GM18861 (cell line): ENCODE data around the gene PCDH17.

Experiments
- ATAC-seq: cut with Tn5 transposase; IDR thresholded peaks from one replicate; pipeline ENCODE4 v1.9.1; 2021; ENCODE audit not compliant: unreplicated experiment

The PCDH17 gene, protein sequence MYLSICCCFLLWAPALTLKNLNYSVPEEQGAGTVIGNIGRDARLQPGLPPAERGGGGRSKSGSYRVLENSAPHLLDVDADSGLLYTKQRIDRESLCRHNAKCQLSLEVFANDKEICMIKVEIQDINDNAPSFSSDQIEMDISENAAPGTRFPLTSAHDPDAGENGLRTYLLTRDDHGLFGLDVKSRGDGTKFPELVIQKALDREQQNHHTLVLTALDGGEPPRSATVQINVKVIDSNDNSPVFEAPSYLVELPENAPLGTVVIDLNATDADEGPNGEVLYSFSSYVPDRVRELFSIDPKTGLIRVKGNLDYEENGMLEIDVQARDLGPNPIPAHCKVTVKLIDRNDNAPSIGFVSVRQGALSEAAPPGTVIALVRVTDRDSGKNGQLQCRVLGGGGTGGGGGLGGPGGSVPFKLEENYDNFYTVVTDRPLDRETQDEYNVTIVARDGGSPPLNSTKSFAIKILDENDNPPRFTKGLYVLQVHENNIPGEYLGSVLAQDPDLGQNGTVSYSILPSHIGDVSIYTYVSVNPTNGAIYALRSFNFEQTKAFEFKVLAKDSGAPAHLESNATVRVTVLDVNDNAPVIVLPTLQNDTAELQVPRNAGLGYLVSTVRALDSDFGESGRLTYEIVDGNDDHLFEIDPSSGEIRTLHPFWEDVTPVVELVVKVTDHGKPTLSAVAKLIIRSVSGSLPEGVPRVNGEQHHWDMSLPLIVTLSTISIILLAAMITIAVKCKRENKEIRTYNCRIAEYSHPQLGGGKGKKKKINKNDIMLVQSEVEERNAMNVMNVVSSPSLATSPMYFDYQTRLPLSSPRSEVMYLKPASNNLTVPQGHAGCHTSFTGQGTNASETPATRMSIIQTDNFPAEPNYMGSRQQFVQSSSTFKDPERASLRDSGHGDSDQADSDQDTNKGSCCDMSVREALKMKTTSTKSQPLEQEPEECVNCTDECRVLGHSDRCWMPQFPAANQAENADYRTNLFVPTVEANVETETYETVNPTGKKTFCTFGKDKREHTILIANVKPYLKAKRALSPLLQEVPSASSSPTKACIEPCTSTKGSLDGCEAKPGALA (N-terminal part only)

DNA sequence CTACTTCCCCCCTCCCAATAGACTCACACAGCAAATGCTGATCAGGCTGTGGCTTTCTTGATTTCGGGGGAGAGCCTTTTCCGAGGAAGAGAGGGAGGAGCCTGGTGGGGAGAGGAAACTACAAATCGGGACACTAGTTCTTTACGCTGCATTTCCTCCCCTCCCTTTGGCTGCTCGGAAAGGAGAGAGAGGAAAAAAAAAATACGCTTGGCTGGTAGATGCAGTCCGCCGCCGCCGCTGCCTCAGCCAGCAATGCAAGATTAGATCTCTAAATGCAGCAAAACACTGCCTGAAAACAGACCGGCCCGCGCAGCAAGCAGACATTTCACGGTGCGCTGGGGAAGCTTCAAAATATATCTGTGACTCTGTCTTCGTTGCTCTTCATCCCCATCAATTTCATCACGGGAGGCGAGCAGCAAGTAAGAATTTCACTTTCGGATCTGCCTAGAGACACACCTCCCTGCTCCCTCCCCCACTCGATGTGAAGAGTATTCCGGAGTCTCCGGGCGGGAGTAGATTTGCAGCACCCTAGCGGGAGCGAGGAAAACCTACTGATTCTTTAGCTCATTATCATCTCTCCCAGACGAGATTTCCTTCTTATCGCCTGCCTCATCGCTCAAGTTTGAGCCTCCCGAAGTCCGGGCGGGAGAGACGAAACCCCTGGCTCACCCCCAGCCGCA is at the start of gene PCDH17:
Gene PCDH17, plus strand, starts transcription at position 149 of the 680 bp plus-strand sequence. CDS start 803 bp downstream, outside the sequence.
- ATAC-seq, result no peak

DNA sequence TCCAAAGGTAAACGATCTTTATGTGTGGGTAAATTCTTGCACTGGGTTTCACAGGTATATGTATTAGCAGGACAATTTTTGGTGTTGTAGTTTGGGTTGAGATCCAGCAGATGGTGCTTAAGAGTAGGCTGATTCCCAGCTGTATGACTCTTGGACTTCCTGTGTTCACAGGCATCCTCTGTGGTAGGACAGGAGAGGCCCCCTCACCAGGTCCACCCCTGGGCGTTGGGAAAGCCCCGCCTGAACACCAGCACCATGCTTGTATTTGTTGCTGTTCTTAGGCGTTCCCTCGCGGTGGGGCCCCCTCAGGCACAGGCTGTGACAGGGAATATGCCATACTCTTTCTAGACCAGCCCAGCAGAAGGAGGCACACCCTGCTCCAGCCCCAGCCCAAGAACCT is 49.5 kb upstream of the PCDH17 start:
- ATAC-seq, result no peak

DNA sequence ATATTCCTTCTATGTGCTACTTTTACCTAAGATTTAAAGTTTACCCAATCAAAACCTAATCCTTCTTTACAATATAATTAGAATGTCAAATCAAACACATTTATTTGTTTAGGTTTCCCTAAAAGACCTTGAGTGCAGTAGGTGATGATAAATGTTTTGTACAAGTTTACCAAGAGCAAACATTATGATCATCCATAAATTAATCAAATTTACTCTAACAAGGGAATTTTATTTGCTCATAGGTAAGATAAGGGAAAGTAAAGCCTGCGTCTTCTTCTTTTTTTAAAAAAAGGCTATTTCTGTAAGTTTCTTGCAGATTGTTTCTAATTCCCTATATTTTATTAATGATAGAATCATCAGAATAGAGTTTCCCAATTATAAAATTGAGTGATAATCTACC is 48.0 kb upstream of the PCDH17 start:
- no peak for ATAC-seq

DNA sequence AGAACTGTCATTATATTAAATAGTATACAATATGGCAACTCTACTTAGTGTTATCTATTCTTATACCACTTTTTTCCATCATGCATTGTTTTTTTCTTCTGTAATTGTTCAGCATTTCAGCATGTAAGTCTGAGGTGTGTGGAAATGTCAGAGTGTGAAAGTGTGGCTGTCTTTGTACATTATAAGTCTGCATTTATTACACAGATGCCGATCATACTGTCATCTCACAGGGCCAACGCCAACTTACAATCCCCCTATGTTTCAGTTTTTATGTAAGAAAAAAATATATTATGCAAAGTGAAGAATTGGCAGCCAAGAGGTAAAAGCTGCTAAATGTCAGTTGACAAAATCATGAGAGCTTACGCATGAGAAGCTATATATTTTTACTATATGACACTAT is 42.9 kb upstream of the PCDH17 start:
- ATAC-seq, result no peak

DNA sequence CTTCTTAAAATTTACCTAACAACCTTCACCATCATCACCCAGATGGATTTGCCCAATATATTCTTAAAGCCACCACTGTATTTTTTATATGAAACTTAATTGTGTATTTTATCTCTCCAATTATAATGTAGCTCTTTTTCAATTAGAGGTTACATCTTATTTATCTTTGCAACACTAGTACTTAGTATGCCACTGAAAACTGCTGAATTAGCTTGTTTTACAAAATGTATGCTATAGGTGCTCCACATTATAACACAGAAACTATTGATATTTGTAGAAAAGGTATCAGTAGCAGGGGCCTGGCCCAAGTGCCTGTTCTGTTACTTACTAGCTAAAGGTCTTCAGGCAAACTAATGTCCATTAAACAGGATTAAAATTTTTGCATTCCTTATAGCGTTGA is 35.8 kb upstream of the PCDH17 start:
- no peak for ATAC-seq

DNA sequence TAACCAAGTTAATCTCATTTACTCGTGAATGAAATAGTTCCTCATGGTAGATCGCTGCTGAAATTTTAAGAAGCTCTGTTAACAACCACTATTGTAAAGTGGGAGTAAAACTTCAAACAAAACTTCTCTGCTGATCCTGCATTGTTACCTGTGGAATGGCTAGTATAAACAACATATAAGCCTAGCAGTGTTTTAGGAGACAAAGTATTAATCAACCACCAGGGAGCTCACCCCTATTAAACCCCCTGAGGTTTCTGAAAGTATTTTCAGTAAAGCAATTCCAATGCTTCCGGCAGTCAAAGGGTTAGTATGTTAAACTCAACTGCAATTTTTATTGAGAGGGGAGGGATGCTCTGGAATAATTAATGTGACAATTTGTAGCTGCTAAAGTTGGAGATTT is 30.0 kb upstream of the PCDH17 start:
- no peak for ATAC-seq

DNA sequence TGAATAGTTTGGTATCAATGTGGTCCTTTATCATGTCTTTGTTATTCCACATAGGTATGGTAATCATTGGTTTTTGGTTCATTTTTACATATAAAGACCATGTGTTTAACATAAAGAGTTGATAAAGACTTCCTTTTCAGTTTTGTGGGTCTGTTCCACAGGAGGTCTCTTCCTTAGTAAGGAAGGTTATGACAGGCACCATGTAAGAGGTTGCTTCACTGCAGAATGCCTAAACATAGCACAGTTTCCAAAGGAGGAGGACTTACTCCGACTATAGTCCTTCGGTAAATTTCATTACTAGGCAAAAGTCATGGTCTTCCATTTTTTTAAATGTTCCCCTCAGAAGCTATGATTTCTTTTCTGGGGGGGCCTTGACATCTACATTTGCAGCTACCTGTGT is 27.1 kb upstream of the PCDH17 start:
- no peak for ATAC-seq

DNA sequence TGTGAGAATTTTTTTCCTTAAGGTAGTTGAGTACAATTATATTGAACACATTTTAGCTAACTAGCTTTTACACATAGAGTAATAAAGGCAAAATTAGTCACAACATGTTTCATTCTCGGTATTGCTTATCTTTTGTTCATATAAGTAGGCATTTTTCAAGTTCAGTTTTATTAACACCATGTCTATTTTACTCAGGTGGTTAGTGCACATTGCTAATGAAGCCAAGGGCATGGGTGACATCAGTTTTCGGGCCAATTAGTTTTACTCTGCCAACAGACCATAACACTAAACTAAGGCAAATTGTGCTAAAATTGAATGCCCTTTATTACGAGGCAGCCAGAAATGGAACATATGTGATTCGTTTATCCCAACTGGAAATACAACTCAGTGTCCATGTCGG is 19.6 kb upstream of the PCDH17 start:
- ATAC-seq, result no peak

DNA sequence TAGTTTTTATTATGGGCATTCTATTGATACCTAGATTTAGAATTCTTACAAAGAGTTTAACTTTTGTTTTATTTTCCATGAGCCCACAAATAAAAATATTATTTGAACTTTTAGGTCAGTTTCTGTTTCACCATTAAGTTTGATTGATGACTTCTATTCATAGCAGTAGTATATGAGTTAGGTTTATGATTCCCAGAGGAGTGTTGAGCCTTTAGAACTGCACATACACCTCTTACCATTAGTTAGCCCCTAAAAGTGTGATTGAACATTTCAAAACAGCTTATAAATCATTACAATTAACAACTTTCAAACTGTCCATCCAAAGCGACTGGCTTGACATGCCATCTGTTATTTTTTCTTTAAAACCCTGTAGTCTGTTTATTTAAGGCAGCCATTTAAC is 19.0 kb upstream of the PCDH17 start:
- no peak for ATAC-seq

DNA sequence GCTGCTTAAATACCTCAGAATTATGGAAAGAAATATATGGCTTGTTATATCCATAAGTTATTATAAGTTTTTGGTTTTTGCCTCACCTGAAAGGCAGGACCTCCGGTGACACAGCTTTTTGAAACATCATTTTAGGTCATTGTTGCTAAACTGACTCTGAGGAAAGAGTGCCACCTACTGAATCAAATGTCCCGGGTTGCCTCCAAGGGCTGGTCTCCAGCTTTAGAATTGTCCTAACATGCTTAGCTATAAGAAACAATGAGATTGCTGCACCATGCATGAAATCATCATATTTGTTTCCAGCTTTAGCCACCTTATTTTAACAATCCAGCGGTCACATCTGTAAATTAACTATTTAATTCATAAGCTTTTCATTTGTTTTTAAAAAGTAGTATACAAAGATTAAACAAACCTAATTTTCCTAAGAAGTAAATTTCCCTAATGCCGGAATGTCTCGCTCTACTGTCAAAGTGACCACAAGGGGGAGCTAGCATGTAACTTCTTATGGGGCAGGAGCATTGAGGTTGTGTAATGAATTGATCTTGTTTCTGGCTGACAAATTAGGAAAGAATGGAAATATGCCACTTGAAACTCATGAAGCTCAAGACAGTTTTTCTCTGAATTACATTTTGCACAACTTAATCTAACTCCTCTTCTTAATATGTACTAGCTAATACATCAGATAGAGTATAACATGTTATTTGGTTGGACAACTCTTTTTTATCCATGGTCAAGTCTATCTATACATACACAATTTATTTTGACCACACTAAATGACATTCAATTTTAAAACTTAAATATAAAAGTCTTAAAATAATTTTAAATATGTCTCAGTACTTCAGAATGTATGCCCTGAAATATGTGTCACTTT is 6.7 kb upstream of the PCDH17 start:
- ATAC-seq, result no peak

DNA sequence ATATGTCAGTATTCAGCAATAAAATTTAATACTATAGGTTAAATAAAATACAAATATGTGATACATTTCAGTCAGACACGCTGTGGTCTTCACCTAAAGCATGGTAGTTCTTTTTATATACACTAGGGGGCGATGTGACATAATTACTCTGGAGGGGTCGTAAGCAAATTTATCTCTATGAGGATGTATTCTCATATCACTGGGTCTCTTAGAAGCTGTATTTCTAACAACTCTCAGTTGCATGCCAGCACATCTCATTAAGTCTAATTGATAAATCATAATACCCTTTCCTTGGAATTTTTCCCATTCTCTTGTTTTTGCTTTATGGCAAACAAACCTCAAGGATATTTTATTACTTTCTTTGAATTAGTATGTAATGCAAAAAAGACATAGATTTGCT is 3.9 kb upstream of the PCDH17 start:
- no peak for ATAC-seq

DNA sequence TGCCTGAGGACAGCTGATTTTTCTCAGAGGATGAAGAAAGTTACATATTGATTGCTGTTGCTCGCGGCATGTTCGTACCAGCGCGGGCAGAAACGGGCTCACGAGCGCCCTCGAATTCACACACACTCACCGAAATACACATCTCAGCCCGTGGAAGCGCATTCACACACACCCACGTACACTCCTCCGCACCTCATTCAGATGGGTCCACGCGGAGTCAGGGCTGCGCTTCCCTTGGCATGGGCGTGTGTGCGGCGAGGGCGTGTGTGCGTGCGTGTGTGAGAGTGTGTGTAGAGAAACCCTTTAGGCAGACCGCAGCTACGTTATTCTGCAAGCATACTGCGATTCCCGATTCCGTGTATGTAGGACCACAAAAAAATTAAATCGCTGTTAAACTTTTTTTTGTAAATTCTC is 2.1 kb upstream of the PCDH17 start:
- no peak for ATAC-seq

DNA sequence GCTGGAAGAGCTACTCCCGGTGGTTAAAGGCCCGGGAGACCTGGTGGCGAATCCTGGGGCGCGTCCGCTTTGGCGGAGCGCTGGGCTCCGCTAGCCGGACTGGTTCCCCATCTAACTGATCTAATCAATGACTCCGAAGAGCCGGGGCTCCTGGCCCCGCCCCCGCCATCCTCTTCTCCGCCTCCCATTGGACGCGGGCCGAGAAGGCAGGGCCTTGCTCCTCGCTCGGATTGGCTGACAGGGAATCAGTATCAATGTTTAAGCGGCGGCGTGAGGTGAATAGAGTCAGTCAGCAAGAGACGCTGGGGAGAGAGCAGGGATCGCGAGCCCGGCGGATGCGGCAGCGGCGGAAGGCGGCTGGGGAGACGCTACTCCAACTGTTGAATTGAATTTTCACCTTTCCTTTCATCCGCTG is 1.7 kb upstream of the PCDH17 start:
- no peak for ATAC-seq

DNA sequence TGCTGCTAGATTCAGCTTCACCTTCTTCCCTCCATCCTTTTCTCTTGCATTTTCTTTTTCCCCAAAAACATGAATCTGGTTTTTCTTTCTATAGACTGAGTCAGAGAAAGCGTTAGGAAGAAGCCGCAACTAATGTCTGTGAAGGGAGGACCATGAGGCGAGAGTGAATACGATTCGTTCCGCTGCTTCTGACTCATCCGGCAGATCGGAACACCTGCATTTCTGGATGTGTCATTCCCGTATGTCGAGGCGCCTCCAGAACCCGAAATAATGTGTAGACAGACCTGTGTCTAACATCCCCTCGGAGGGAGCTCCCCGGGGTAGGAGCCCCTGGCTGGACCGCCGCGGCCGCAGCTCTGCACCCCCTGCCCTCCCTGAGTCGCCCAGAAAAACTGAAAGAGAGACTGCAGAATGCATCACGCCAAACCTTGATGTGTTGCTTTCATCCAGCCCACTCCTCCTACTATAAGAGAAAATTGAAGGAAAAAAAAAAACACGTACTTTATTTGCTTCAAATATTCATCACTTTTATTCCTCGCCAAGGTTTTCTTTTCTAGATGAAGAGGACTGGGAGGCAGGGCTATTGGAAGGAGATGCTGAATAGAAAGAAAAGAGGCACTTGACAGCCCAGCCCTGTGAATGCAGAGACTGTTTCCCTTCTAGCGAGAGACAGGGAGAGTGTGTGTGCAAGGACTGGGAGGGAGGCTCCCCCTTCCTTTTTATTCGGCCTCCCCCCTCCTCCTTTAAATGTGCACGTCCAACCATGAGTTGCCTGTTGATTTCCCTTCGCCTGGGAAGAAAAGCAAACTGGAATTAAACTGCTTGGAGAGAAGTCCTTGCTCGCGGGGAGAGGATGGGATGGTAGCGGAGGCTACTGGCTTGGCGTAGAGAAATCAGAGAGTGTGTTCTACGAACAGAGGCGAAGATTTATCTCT is 616 bp upstream of the PCDH17 start:
- no peak for ATAC-seq

DNA sequence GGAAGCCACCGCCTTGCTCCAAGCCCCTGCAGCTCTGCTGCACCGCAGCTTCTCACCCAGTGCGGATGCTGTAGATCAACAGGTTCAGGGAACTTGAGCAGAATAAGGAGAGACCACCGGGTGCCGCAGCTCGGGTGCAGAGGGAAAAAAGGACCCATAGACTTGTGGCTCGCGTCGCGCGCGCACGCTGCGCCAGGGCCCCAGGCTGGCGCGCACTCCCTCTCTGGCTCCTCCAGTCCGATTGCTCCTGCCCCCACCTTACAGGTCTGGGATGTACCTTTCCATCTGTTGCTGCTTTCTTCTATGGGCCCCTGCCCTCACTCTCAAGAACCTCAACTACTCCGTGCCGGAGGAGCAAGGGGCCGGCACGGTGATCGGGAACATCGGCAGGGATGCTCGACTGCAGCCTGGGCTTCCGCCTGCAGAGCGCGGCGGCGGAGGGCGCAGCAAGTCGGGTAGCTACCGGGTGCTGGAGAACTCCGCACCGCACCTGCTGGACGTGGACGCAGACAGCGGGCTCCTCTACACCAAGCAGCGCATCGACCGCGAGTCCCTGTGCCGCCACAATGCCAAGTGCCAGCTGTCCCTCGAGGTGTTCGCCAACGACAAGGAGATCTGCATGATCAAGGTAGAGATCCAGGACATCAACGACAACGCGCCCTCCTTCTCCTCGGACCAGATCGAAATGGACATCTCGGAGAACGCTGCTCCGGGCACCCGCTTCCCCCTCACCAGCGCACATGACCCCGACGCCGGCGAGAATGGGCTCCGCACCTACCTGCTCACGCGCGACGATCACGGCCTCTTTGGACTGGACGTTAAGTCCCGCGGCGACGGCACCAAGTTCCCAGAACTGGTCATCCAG is 964 bp downstream of the PCDH17 start:
- no peak for ATAC-seq

DNA sequence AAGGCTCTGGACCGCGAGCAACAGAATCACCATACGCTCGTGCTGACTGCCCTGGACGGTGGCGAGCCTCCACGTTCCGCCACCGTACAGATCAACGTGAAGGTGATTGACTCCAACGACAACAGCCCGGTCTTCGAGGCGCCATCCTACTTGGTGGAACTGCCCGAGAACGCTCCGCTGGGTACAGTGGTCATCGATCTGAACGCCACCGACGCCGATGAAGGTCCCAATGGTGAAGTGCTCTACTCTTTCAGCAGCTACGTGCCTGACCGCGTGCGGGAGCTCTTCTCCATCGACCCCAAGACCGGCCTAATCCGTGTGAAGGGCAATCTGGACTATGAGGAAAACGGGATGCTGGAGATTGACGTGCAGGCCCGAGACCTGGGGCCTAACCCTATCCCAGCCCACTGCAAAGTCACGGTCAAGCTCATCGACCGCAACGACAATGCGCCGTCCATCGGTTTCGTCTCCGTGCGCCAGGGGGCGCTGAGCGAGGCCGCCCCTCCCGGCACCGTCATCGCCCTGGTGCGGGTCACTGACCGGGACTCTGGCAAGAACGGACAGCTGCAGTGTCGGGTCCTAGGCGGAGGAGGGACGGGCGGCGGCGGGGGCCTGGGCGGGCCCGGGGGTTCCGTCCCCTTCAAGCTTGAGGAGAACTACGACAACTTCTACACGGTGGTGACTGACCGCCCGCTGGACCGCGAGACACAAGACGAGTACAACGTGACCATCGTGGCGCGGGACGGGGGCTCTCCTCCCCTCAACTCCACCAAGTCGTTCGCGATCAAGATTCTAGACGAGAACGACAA is 1.8 kb downstream of the PCDH17 start:
- ATAC-seq, result no peak
